H54 (cell line): ENCODE data around the gene ITPRID1.
A peak's percentile ranks its signal among the peaks of the same experiment; 100 is the strongest.
"Not testable (repeated sequence)": the region's sequence is repeated elsewhere in the genome, so short reads cannot be mapped to it uniquely, and the experiment has no call there.

Source experiments
- DNase-seq: peaks from one replicate; pipeline ENCODE4 v3.0.0; 2011; ENCODE audit warnings: low spot score, mixed read lengths; ENCODE audit not compliant: insufficient read length
- FAIRE-seq: peaks from 3 replicates; lab custom pipeline; 2011; peaks lifted over from hg19 to GRCh38; lab: Jason Lieb, UNC
- POLR2A ChIP-seq: IDR thresholded peaks from 2 replicates; pipeline ENCODE4 v1.6.1; 2011; ENCODE audit warnings: low read depth, mild to moderate bottlenecking, low read length

The ITPRID1 gene

GRCh38 chr7:31513790-31514189 is at the start of gene ITPRID1:
Gene ITPRID1 (plus strand): TSS chr7:31514090. CDS start chr7:31553025, 38,935 bp downstream.
- TF ChIP-seq POLR2A, result no peak
- FAIRE-seq (no peak), DNase-seq (no peak)

DNA sequence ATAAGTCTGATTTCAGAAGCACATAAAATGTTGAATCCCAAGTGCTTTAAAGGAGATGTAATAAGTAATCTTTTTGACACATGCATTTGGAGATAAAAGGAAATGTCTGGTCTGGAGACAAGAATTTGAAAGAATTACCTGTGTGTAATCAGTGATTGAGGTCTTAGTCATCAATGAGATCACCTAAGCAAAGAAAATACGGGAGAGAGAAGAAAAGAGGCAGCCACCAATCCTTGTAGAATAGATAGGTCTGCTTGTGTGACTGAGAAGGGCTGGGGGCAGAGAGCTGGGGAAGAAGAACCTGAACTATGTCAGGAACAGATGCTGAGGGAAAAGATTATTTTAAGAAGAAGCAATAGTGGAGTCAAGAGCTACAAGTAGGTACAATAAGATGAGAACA is 49.3 kb upstream of the ITPRID1 start:
- FAIRE-seq (no peak), DNase-seq (no peak)
- no peak for TF ChIP-seq POLR2A

- DNase-seq (no peak), FAIRE-seq (no peak)
- TF ChIP-seq POLR2A, result no peak
Observed at GRCh38 chr7:31465285-31465684, 48.6 kb upstream of the ITPRID1 start.

DNA sequence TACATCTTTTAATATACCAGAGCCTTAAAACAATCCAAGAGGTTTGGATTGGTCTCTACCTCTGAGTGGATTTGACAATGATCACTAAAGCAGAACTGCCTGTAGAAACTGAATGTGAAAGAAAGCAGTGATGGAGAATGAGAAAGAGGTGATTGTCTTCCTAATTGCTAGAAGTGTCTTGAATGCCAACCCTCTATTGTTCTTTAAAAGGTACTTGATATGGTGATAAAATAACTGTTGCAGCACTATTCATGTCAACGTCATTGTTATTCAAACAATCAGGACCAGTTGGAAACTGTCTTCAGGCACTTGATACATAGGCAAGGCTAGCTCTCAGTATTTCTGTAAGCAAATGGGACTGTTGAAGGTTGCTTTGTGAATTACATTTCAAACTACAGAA is 47.9 kb upstream of the ITPRID1 start:
- no peak for TF ChIP-seq POLR2A
- DNase-seq, result no peak
- no peak for FAIRE-seq

DNA sequence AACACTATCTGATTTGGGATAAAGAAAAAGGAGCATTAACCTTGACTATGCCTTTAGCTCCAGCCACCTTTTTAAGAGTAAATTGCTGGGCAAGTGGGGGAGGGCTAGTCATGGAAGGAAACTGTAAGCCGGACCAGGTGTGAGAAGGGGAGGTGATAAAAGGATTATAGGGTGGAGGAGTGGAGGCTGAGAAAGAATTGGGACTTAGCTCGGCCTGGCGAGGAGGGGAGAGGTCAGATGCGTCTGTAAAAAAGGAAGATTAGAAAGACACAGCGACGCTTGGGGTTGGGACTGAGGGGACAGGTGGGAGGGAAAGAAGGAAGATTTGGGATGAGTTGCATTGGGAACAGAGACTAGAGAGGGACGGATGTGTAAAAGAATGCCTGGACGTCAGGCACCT is 43.0 kb upstream of the ITPRID1 start:
- not testable (repeated sequence) for DNase-seq, FAIRE-seq

- TF ChIP-seq POLR2A, result no peak
- DNase-seq, result no peak
- no peak for FAIRE-seq
Observed at GRCh38 chr7:31475368-31475767, 38.5 kb upstream of the ITPRID1 start.

DNA sequence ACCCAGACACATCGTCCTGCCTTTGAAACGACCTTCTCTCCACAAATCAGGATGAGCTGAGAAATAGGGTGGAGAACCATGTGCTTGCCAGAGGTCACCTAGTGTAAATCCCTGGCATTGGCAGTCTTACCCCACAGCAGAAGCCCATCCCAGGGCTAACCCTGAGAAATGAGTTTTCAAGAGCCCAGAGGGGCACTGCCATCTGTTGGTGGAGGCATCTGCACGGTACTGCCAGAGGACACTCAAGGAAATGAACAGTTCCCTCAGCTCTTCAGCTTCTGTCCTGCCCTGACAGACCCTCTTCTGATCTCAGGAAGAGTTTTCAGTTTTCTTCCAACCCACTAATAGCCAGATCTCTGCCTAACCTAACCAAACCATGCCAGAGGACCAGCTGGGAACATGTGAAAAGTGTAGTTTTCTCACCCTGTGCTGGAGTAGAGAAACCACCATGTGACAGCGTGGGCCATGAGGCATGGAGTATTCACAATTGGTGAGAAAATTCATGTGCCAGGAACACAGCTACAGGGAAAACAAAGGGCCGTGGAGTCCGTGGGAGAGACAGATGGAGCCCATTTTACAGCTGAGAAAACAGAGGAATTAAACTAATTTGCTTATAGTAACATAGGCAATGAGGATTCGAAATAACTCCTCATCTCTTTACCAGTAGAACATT is 37.7 kb upstream of the ITPRID1 start:
- no peak for TF ChIP-seq POLR2A
- no peak for FAIRE-seq
- no peak for DNase-seq

GRCh38 chr7:31476941-31477677 is 36.8 kb upstream of the ITPRID1 start:
- DNase-seq, result no peak
- TF ChIP-seq POLR2A, result no peak
- no peak for FAIRE-seq

- no peak for DNase-seq
- no peak for TF ChIP-seq POLR2A
- no peak for FAIRE-seq
Observed at GRCh38 chr7:31478018-31478417, 35.9 kb upstream of the ITPRID1 start.

DNA sequence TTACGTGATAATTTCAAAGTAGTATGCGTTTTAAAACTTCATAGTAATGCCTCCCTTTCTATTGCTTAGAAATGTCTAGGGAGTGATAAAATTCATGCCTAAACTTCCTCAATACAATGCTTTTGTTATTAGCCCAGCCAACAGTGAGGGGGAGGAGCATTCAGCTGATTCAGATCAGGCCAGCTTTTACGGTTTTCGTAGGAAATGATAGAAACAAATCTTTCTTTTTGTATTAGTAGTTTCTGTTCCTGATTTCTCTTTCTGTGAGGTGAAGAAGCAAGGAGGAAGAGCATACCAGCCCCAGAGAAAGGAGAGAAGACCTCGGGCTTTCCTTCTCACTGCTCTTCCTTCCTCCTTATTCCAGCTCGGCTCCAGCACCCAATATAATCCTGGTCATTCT is 35.2 kb upstream of the ITPRID1 start:
- no peak for TF ChIP-seq POLR2A
- FAIRE-seq (no peak), DNase-seq (no peak)

- TF ChIP-seq POLR2A, result no peak
- DNase-seq (no peak), FAIRE-seq (no peak)
Observed at GRCh38 chr7:31487071-31487470, 26.8 kb upstream of the ITPRID1 start.

DNA sequence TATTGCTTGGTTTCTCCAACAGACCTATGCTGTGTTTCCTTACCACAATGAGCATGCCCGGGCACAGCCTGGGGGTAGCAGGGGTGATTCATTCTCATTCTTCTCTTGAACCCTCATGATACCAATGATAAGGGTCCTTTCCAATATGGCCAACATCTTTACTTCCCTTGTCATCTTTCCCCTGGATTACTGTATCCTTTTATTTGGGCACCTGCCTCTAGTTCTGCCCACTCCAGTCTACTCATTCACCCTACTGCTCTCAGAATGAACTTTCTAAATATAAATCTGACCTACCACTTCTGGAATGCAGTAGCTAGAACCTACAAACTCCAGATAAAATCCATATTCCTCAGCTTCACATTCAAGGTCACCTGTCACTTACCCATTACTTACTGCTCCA is 26.4 kb upstream of the ITPRID1 start:
- no peak for TF ChIP-seq POLR2A
- FAIRE-seq (no peak), DNase-seq (no peak)

DNA sequence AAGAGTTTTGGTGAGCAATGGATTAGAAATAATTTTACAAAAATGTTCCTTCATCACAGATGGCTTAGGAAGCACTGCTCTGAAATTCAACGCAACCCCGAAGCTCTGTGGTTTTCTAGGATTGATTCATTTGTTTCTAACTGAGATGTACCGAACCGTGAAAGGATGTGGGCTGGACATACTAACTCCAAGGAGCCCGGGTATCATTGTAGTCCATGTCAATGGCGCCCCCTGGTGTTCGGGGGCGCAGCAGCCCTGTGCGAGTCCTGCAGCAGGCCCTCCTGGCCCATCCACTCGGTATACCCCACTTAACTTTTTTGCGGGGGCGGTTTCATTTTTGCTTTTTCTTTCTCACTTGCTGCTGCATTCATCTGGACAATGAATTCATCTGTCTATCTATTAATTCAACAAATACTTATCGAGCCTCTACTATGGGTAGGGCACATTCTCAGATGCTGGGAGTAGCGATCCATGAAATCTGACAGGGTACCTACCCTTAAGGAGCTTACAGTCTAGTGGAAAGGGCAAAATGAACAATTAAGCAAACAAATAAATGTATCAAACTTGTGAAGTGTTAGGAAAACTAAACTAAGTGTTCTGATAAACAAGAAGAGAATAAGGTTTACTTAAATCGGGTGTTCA is 25.2 kb upstream of the ITPRID1 start:
- FAIRE-seq (peak; percentile 23), DNase-seq (peak; percentile 80)
- TF ChIP-seq POLR2A, result no peak

- FAIRE-seq (no peak), DNase-seq (no peak)
- TF ChIP-seq POLR2A, result no peak
Observed at GRCh38 chr7:31490796-31491314, 23.0 kb upstream of the ITPRID1 start.
